GM19395 (cell line): ENCODE data around the gene RTN4RL1.

Source experiments
- ATAC-seq: cut with Tn5 transposase; IDR thresholded peaks from one replicate; pipeline ENCODE4 v1.9.1; 2021; ENCODE audit warnings: mild to moderate bottlenecking, moderate library complexity; ENCODE audit not compliant: unreplicated experiment

The RTN4RL1 gene

DNA sequence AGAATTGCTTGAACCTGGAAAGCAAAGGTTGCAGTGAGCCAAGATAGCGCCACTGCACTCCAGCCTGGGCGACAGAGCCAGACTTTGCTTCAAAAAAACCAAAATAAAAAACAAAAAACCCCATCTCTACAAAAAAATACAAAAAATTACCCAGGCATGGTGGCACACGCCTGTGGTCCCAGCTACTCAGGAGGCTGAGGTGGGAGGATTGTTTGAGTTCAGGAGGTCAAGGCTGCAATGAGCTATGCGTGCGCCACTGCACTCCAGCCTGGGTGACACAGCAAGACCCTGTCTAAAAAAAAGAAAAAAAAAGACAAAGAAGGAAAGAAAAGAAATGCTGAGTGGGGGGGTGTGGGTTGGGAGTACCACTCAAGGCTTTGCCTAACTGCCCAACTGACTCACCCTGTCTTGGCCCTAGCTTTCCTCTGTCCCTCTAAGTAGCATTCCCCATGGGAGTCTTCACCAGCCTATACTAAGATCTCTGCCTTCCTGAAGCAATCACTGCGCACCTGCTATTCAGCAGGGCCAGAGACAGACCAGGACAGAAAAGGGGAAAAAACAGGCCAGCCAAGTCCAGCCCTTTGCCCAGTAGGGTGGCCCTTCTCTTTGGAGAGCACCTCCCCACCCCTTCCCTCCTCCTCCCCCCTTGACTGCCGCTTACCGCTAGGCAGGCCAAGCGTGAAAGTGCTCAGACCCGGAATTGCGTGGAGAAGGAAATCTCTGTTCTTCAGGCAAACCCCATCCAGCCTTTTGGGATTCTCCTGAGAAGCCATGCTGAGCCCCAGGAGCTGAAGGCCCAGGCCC, 45.8 kb downstream of the RTN4RL1 start:
- ATAC-seq: no peak

DNA sequence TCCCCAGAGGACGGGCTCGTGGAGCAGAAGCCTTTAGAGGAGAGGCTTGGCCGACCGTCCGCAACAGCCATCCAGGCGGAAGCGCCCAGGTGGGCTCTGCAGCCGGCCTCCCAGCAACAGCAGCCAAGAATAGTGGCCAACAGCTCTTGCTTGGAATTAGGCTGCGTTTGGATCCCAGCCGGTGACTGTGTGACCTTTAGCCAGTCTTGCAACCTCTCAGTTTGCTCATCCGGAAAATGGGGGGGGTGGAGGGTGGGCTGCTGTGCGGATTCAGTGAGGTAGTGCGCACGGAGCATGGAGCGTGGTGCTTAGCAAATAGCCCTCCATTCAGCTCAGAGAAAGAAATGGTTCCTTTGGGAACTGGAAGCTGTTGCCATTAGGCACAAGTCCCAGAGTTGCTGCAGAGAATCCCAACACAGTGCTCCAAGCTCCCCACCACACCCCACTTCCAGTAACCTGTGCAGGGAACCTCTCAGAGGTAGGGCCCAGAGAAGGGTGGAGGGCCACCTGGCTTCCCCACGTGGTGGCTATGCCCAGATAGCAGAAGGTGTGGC, 46.7 kb downstream of the RTN4RL1 start:
- no peak for ATAC-seq

DNA sequence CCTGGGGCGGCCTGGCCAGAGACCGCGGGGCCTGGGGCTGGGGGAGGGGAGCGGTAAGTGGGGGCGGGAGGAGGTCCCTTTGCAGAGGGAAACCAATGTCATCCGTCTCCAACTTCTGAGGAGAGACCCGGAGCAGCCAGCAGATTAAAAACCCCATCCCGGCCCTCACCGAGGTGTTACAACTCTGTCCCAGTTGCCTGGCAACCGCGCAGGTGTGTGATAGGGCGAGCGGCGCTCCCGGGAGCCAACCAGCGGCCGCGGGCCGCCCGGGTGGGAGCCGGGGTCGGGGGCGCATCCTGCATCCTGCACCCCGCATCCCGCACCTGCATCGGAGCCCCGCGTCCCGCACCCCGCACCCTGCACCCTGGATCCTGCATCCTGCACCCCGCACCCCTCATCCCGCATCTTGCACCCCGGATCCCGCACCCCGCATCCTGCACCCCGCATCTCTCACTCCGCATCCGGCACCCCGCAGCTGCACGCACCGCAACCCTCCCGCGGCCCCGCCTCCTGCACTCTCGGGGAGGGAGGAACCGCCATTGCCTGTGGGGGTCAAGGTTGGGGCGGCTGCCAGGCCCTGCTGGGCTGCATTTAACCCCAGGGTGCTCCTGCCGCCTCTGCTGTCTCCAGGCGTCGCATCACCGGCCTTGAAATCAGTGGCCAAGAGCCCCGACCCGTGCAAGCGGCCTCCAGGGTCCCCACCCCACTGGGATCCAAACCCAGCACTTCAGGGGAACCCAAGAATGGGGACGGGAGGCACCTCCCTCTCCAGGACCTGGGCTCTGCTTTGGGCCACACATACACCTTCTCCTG, 47.3 kb downstream of the RTN4RL1 start:
- no peak for ATAC-seq

DNA sequence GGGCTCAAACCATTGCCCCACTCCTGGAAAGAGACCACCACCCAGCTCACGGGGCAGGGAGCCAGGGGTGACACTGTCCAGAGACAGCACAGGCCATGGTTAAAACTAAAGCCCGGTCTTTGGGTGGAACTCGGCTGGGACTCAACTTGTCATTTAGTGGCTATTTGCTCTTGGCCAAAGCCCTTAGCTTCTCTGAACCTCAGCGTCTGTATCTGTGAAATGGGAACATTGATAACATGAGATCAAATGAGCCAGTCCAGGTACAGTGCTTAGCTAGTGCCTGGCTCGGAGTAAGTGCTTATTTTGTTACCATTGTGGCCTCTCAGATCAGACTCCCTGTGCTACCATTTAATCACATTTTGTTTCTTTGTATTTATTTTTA, 48.5 kb downstream of the RTN4RL1 start:
- no peak for ATAC-seq

DNA sequence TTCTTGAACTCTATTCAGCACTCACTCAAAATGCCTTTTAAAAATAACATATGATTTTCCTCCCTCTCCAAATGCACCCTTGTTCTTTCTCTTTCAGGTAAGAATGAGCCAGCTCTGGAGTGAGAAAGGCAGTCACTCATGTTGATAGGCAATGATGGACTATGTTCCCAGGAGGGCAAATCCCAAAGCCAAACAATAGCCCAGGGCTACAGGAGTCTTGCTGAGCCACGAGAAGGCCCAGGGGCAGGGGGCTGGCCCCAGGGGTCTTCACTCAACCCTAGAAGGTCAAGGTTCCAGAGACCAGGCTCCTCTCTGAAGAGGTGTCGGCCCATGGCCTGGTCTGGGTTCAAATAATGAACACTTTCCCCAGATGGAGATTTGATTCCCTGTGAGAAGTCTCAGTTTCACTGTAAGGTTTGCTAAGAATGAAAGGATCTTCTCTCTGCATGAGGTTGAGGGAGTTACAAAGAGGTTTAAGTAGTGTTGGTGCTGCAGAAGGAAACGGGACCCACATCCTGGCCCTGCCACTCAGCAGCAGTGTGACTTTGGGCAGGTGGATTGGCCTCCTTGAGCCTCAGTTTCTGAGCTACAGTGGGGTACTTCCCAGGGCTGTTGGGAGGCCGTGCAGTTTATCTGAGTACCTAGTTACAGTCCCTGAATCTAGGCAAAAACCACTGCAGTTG, 49.0 kb downstream of the RTN4RL1 start:
- no peak for ATAC-seq

DNA sequence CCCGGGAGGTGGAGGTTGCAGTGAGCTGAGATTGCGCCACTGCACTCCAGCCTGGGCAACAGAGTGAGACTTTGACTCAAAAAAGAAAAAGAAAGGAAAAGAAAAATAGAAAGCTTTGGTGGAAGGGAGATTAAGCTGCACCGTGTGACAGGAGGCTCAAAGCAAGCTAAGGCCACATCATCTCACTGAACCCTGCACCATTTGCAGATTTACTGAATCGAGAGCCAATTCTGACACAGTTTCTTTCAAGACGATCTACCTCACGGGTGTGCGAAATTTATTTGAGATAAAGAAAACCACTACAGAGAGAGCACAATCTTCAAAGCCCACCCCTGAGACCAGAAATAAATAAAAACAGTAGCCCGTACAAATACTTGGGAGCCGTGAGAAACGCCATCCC, 49.6 kb downstream of the RTN4RL1 start:
- ATAC-seq: no peak

DNA sequence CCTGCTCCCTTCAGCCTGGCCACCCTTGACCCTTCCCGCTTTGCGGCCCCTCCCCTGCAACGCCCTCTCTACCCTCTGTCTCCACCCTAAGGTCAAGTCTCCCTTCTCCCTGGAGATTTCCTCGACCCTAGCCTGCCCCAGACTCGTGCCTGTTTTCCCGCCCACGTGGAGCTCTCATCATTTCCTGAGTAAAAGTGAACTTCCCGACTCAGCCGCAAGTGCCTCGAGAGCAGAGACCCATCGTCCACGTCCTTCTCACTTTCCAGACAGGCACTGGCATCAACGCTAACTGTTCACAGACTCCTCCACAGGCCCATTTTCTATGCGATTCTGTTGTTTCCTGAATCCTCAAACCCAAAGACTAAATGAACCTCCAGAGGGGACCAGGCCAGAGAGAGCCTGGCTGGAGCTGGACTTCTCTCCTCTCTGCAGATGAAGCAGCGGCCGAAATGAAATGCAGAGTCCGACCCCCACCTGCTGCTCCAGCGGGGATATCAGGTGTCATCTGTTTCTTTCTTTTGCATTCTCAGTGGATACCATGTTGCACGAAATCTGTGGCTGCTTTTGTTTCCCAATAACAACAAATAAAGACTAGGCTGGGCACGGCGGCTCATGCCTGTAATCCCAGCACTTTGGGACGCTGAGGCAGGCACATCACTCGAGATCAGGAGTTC, 52.5 kb downstream of the RTN4RL1 start:
- ATAC-seq: no peak

DNA sequence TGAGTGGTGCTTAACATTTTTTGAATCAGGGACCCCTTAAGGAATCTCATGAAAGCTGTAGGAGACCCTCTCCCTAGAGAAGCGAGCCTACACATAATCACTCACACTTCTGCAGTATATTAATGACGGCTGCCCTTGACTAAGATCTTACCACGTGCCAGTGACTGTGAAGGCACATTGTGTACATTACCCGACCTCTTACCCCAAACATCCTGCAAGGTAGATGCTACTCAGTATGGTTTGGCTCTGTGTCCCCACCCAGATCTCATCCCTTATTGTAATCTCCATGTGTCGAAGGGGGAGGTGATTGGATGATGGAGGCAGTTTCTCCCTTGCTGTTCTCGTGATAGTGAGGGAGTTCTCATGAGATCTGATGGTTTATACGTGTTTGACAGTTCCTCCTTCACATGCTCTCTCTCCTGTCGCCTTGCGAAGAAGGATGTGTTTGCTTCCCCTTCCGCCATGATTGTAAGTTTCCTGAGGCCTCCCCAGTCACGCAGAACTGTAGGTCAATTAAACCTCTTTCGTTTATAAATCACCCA, 54.2 kb downstream of the RTN4RL1 start:
- no peak for ATAC-seq

DNA sequence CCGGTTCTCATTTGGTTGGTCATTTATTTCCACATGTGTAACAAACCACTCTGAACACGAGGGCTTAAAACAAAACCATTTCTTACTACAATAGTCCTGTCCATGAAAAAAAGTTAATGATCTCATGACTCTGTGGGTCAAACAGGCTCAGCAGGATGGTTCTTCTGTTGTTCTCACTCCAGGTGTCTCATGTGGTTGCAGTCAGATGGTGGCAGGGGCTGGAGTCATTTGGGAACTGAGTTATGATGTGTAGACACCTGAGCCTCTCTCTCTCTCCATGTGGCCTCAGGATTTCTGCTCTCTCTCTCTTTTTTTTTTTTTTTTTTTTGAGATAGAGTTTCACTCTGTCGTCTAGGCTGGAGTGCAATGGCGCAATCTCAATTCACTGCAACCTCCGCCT, 55.4 kb downstream of the RTN4RL1 start:
- ATAC-seq: no peak

DNA sequence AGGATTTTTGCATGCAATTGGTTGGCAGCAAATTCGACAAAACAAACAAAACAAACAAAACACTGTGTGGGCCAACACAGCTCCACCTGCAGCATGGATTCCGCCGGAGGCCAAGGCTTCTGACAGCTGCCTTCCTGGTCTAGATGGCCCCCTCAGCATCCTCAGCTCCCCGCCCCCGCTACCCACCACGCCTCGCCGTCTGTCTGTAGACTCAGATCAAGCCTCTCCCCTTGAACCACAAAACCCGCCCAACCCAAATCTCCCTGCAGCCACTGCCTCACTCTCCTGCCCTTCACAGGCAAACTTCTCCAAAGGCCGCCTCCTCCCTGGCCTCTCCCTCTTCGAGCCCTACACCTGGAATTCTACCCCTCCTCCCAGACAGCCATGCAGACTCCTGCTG, 57.9 kb downstream of the RTN4RL1 start:
- no peak for ATAC-seq

DNA sequence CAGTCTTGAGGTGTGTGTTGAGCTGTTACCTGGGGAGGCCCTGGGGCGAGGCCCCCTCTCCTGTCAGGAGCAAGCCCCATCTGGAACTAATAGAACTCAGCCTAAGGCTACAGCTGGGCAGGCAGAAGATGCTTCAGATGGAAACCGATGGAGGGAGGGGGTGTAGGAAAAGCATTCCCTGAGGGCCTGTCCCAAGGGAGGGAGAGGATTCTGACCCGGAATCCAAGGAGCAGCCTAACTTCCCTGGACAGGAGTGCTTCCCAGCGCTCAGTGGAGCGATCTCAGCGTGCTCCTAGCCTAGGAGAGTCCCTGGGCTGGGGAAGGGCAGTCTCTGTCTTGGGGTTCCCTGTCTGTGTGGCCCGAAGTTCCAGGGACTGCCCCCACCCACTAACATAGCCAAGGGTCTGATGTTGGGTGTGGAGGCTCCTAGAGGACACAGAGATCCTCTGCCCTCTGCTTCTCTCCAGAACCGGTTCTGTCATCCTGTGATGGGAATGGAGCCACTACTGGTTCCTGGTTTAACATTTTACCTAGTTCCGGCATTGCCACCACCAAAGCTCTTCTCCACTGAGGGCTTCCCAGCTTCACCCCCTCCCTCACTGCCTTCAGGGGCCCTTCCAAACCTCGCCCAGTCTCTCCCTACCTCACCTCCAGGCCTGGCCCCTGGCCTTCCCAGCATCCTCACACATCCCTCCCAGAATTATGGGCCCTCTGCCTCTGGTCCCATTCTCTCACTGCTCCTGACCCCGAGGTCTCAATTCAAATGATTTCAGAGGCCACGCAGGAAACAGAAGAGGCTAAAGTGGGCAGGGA, 58.7 kb downstream of the RTN4RL1 start:
- no peak for ATAC-seq

DNA sequence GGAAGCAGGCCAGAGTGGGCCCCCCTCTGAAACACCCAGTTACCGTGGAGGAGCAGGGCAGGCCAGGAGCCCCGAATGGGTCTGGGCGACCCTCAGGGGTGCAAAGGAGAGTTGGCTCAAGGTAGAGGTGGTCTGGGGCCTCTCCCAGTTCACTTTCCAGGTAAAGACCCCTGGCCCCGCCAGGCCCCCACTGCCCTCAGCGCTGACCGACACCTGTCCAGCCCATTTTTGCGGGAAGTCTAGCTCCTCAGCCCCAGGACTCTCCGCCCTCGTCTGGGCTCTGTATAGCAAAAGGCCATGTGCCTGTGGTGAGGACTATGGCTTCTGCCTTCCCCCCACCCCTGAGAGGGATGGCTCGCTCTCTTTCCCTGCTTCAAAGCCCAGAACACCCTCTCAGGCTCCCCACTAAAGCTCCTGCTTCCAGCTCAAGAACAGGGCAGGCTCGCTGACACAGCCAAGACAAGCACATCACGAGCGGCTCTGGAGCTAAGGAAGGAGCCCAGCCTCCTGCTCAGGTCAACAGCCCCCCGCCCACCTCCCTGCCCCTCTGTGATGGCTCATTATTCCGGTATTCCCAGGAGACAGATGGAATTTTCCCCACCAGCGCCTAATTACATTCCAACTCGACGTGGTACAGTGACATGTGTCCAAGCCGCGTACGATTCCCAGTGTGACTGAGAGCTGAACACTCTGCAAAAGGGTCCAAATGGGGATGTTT, 59.4 kb downstream of the RTN4RL1 start:
- ATAC-seq: no peak

DNA sequence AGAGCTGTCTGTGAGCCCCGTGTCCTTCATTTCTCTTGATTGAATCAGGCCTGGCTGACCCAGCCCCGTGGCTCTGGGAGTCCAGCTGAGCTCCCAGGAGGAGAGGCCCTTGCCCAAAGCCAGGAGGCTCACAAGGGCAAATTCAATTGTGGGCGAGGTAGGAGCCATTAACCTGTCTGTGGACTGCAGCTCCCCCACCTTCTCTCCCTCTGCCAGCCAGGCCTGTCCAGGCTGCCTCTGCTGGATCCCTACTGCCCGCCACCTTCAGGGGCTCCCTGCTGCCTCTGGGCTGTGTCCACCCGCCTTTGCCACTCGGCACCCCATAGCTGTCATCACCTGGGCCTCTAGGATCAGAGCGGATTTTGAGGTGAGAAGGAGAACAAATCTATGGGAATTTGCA, 61.9 kb downstream of the RTN4RL1 start:
- ATAC-seq: no peak

DNA sequence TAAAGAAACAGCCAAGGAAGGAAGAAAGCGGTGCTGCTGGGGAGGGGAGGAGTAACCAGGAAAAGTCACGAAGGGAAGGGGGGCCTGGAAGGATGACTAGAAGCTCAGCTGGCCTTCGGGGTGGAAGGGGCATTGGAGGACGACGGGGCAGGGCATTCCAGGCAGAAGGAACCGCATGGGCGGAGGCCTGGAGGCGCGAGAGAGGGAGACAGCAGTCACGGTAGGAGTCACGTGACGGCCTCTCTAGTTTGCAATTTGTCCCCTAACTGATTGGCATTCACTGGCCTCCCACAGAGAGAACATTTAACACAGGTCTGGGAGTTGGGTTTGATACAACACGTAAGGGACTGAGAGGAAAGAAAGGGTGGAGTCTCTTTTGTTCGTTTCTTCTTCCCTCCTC, 63.9 kb downstream of the RTN4RL1 start:
- no peak for ATAC-seq

DNA sequence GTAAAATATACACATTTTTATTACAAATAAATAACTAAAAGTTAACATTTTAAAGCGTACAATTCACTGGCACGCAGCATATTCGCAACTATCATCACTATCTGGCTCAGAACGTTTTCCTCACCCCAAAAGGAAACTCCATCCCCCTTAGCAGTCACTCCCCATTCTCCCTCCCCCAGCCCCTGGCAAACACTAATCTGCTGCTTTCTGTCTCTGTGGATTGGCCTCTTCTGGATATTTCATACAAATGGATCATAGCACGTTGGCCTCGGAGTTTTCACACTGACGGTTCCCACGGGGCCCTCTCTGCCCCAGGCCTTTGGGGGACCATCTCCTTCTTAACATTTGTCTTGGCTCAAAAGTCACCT, 64.6 kb downstream of the RTN4RL1 start:
- no peak for ATAC-seq

DNA sequence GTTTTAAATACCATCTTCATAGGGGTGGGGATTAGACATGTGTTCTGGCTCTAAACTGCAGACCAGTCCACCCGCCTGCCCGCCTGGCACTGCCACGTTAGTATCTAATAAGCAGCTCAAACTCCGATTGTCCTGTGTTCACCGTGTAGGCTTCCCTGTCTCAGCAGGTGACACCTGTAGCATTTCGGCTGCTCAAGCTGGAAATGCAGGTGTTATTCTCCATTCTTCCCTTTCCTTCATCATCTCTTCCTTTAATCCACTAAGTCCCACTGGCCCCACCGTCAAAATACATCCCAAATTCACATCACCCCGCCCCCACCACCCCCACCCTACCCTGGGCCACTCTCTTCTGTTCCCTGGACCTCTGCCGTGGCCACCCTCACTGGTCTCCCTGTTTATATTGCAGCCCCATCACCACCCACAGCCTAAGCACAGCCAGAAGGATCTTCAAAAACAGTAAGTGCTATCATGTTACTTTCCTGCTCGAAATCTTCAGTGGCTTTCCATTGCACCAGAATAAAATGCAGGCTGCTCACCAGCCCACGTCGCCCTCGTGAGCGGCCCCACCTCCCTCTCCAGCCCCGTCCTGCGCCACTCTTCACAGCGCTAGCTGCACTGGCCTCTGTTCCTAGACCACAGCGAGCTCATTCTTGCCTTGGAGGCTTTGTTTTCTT, 65.1 kb downstream of the RTN4RL1 start:
- no peak for ATAC-seq

DNA sequence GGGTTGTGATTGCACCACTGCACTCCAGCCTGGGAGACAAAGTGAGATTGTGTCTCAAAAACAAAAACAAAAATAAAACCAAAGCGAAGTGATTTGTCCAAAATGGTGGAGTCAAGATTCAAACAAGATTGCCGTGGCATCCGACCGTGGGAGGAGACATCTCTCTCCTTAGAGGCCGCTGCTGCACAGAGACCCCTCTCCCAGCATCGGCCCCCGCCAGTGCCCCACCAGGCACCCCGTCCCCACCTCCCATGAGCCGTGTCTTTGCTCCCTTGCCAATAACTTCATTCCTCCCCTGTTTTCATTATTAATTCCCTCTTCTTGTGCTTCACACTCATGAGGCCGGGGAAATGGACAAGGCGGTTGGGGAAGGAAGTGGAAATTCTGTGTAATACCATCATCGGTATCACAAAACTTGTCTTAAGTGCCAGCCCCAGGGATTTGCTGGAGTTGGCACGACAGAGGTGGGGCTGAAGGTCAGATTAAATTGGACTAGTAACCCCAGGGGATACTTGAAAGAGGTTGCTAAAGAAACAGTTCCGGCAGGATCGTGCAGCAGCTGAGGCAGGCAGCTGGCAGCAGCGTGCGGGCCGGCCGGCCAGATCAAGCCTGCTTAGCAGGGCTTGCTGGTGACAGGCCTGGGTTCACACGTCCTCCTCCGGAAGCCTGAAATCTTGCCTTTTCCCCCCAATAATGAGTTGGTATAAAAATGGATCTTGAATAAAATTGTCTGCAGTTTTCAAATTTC, 66.8 kb downstream of the RTN4RL1 start:
- ATAC-seq: no peak

DNA sequence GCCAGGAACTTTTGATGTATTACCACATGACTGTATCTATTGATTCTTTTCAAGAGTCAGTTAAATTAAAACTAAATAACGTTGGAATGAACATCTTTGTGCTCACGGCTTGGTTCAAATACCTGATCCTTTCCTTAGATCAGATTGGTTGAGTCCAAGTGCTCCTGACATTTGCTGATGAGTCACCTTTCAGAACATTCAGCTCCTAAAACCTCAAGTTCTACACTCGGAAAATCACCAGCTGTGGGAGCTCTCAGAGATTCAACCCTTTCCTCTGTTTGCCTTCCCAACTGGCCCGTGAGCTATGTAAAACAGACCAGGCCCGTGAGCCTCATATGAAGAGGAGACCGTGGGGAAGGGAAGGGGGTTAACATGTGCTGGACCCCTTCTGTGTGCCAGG, 68.1 kb downstream of the RTN4RL1 start:
- no peak for ATAC-seq
